Adrenal gland (tissue), 12 donors: ENCODE measurements around the gene RRBP1. TPM values are rescaled to one million over a fixed set of nuclear protein-coding genes. Genes with fewer than 3 reads are reported as not detected.
A peak's percentile ranks its signal among the peaks of the same experiment; 100 is the strongest.

Experiments used
- DNase-seq, 7 donors: peaks; one replicate each; pipeline ENCODE4 v3.0.0-alpha.2; 2019 to 2020
- H3K27ac ChIP-seq, 5 donors: fragments of 200-600 bp; sonication (generic) in 4 of 5; 1 replicate in 3 of 5; 2 replicates in 2 of 5; pipeline versions ENCODE4 v1.5.1 to v1.8.0; 2016 to 2020; ENCODE audit warnings: mild to moderate bottlenecking in 1 of 5
- H3K27me3 ChIP-seq: fragments of 200-600 bp; 2 replicates; pipeline ENCODE4 v1.8.0; 2021
- H3K36me3 ChIP-seq, 2 donors: fragments of 200-600 bp; replicated peaks in 1 of 2; 1 replicate in 1 of 2; 2 replicates in 1 of 2; pipeline versions ENCODE4 v1.5.1 to v1.8.0; 2018 to 2022
- H3K4me1 ChIP-seq, 2 donors: fragments of 200-600 bp; replicated peaks in 1 of 2; 1 replicate in 1 of 2; 2 replicates in 1 of 2; pipeline versions ENCODE4 v1.5.1 to v1.8.0; 2018 to 2021
- H3K4me3 ChIP-seq, 4 donors: fragments of 200-600 bp; sonication (generic) in 3 of 4; one replicate each; pipeline ENCODE4 v1.5.1; 2016 to 2018
- H3K9me3 ChIP-seq, 3 donors: fragments of 200-600 bp; sonication (generic) in 1 of 3; replicated peaks in 1 of 3; 1 replicate in 2 of 3; 2 replicates in 1 of 3; pipeline versions ENCODE4 v1.5.1 to v1.8.0; 2016 to 2021
- POLR2A ChIP-seq, 2 donors: fragments of 450-650 bp; IDR thresholded peaks; one replicate each; pipeline ENCODE4 v1.6.1; 2017; ENCODE audit warnings: antibody characterized with exemption in 2 of 2, mild to moderate bottlenecking in 2 of 2, moderate library complexity in 1 of 2
- WGBS, 4 donors: extraction: QIAGEN DNeasy Blood & Tissue Kit in 2 of 4; methylation state at CpG; one replicate each; pipeline versions ENCODE4 v1.1.5 to v1.1.7; 2013 to 2017; 5-methylcytosine and 5-hydroxymethylcytosine counted together
- intact Hi-C, 2 donors: fragments of 100-400 bp; cut with DNase I; formaldehyde crosslinking; loops; one replicate each; pipeline versions ENCODE4 v1.14.1 to v1.15.0; 2022 to 2023
- polyA plus RNA-seq, 3 donors: library from polyadenylated mRNA; stranded (reverse); fragments of 200-250 nt in 2 of 3; fragments of 350-450 nt in 1 of 3; fragmentation: Illumina TruSeq in 1 of 3; extraction: RNeasy Lipid Tissue Mini Kit (QIAGEN cat#74804) in 1 of 3; gene quantifications; one replicate each; pipeline ENCODE4 v1.2.3, GENCODE V29; 2013 to 2014
- total RNA-seq, 9 donors: library from RNA; depleted of rRNA in 4 of 9; stranded (reverse); fragments of >200 nt in 4 of 9; fragments of 120-200 nt in 1 of 9; fragmentation: NEBNext Ultra II Directional in 1 of 9; extraction: Animal tissue kit (Norgen Biotek cat#: 25700) in 1 of 9; gene quantifications; one replicate each; pipeline versions ENCODE4 v1.1.0 to v1.2.4, GENCODE V29; 2013 to 2023
- TF ChIP-seq, protein P1 (sequence below), 6 experiments: fragments of 450-650 bp in 4 of 6; fragments of 200-600 bp in 2 of 6; sonication (generic) in 1 of 6; IDR thresholded peaks; 1 replicate in 5 of 6; 2 replicates in 1 of 6; pipeline versions ENCODE4 v1.5.1 to v1.8.0; 2016 to 2021; ENCODE audit warnings: antibody characterized with exemption in 6 of 6, mild to moderate bottlenecking in 2 of 6, moderate library complexity in 1 of 6
- donor health status: healthy with polysubstance abuse.
- donor health status: Bipolar disorder and iron deficiency.
- donor health status: DM: yes; HTN: yes; CAD: no.
- donor health status: DM: no; HTN: no; CAD: no.
- donor health status: DM: no; HTN: no; CAD: no.
- donor health status: DM: yes; HTN: yes; CAD: no.

The RRBP1 gene
- total and polyA plus RNA-seq, 12 donors, result 73.9 to 261 (median 122) TPM

DNA sequence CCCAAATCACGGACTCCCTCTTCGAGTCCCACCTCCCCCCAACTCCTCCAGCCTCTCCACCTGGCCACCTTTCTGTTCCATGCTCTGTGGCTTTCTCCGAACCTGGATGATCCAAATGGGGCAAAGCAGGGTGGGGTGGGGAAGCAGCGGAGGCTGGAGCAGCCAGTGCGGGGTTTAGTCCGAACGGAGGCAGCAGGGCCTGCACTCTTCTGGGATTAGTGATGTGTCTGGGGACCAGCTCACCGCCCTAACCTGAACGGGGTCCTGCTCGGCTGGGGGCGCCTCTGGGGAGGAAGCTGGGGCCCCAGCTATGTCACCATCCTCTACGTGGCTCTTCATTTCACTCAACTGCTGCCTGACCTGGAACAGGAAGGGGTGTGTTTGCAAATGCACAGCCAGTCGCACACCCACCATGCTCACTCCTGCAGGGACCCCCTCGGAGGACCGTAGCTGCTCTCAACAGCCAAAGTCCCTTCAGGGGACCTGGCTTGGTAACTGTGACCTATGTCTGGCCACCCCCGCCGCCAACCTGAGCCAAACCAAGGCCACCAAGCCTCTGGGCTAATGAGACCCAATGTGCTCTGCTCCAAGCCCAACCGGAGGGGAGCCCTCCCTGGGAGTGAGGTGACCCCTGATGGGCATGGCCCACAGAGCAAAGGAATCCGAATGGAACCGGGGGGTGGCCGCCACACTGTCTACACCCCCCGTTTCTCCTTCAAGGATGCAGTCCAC lies 65.4 kb downstream of the RRBP1 start:
- Histone ChIP-seq H3K27me3 (no peaks in the 10 kb centered on the region), H3K27ac (no peak overlapping the region), H3K36me3 (peaks cover 0 to 79% of the 10 kb centered on the region in 2 donors), H3K4me3 (no peak overlapping the region), H3K9me3 (no peaks in the 10 kb centered on the region), H3K4me1 (peaks cover 8 to 10% of the 10 kb centered on the region in 2 donors)
- intact Hi-C loops, result loop anchor here in 1 of 2 donors (2.0 kb wide), 1 partner anchor 78 kb away; no protein-coding TSS in a partner anchor
- DNase-seq, result peak in 4 of 7 donors; percentile 1 to 52 (median 21)
- WGBS, 4 donors, result 81 to 91% (median 83%) methylated on average over 13 to 22 of the region's 22 CpGs
- no peak for TF ChIP-seq POLR2A (IDR thresholded peaks at IDR 0.05)
- TF ChIP-seq, protein P1, sequence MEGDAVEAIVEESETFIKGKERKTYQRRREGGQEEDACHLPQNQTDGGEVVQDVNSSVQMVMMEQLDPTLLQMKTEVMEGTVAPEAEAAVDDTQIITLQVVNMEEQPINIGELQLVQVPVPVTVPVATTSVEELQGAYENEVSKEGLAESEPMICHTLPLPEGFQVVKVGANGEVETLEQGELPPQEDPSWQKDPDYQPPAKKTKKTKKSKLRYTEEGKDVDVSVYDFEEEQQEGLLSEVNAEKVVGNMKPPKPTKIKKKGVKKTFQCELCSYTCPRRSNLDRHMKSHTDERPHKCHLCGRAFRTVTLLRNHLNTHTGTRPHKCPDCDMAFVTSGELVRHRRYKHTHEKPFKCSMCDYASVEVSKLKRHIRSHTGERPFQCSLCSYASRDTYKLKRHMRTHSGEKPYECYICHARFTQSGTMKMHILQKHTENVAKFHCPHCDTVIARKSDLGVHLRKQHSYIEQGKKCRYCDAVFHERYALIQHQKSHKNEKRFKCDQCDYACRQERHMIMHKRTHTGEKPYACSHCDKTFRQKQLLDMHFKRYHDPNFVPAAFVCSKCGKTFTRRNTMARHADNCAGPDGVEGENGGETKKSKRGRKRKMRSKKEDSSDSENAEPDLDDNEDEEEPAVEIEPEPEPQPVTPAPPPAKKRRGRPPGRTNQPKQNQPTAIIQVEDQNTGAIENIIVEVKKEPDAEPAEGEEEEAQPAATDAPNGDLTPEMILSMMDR (IDR thresholded peaks at IDR 0.05), result no peak

DNA sequence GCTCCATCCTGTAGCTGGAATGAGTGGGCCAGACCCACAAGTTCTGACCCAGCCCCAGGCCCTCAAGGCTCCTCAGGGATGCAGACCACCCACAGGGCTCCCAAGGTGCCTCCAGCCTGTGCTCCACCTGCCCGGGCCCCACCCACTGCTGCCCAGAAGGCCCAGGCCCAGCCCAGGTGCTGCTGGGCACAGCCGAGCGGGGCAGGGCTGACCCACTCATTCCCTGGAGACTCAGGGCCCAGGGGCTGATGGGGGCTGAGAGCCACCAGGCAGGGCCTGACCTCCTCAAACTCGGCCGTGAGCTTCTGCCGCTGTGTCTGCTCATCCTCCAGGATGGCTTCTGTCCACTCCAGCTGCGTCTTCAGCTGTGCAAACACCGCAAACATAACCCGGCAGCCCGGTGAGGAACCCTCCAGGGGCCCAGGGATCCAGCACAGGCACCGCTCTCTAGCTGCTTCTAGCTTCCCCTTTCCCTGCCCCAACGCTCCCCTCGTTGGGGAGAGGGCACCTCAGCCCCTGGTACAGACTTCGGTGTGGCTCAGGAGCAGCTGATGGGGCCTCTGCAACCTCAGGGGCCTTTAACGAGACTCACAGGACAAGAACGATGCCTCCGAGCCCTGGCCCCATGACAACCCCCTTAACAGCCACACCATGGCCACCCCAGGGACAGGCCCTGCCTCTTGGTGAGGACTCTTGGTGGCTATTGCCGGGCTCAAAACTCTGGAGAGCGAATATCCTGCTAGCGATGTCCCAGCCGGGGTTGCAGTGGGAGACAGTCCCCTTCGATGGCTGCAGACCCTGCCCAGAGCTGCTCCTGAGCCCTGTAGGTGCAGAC lies 66.2 kb downstream of the RRBP1 start:
- peak in 3 of 7 donors; percentile 17 to 51 (median 20) for DNase-seq
- H3K27me3 ChIP-seq, result no peaks in the 10 kb centered on the region
- 64 to 94% (median 71%) methylated on average over 6 to 22 of the region's 22 CpGs for WGBS, 4 donors
- H3K27ac ChIP-seq, result no peak overlapping the region
- H3K9me3 ChIP-seq, result no peaks in the 10 kb centered on the region
- H3K4me1 ChIP-seq, result peaks cover 8 to 17% of the 10 kb centered on the region in 2 donors
- peaks cover 0 to 71% of the 10 kb centered on the region in 2 donors for H3K36me3 ChIP-seq
- intact Hi-C loops, result loop anchor here in 1 of 2 donors (2.0 kb wide), 1 partner anchor 77 kb away; no protein-coding TSS in a partner anchor
- H3K4me3 ChIP-seq, result no peak overlapping the region
- TF ChIP-seq POLR2A (IDR thresholded peaks at IDR 0.05), result no peak
- TF ChIP-seq, protein P1 (IDR thresholded peaks at IDR 0.05), result no peak

DNA sequence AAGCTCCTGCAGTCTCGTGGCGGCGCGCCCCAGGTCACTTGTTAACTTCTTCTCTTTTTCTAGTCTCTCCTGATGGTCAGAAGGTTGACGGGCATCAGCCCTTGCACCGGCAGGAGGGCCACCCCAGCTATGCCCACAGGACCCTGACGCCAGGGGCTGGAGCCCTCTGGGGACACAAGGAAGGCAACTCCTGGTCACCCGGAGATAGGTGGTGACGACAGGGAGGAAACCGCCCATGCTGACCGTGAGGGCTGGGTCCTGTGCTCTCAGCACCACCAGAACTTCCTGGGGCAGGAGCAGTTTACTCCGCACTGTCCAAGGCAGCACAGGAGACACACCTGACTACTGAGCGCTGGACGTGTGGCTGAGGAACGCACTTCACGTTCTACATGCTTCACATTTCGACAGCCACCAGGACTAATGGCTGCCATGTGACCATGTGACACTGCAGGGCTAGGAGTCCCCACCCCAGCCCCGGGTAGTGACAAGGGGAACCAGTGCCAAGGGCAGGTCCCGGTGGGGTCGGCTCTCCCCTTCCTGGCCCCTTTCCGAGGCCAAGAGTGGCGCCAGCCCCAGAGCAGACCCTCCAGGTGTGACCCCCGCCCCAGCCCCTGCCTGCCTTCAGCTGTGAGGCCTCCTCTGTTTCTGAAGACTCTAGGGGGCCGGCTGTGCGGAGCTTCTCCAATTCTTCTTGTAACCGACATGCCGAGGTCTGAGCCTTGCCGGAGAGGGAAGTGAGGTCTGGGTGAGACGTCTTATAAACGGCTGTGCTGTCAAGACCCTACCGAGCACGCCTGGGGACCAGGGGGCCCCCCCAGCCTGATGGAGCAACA lies 67.0 kb downstream of the RRBP1 start:
- peak overlapping the region in 2 of 5 donors; percentile 17 to 40 for H3K27ac ChIP-seq
- intact Hi-C loops, result loop anchor here in 1 of 2 donors (5.0 kb wide), 1 partner anchor 38 kb away; no protein-coding TSS in a partner anchor
- WGBS, 4 donors, result 69 to 78% (median 73%) methylated on average over 7 to 32 of the region's 32 CpGs
- peaks cover 0 to 63% of the 10 kb centered on the region in 2 donors for H3K36me3 ChIP-seq
- H3K4me3 ChIP-seq, result no peak overlapping the region
- peak in 3 of 7 donors; percentile 14 to 52 (median 17) for DNase-seq
- TF ChIP-seq, protein P1 (IDR thresholded peaks at IDR 0.05), result no peak
- TF ChIP-seq POLR2A (IDR thresholded peaks at IDR 0.05), result no peak
- H3K4me1 ChIP-seq, result peaks cover 8 to 17% of the 10 kb centered on the region in 2 donors
- no peaks in the 10 kb centered on the region for H3K27me3 ChIP-seq
- no peaks in the 10 kb centered on the region for H3K9me3 ChIP-seq
